Activated CD4-positive, alpha-beta T cell treated with anti-CD3 and anti-CD28 coated beads, Interleukin-2, amount 10 ng/mL, durations not matched to agents 24 days and 14 days (primary cell): ENCODE measurements around the gene KCNH6. TPM values are rescaled to one million over a fixed set of nuclear protein-coding genes. Genes with fewer than 3 reads are reported as not detected.

Experiments
- DNase-seq: peaks from one replicate; pipeline ENCODE4 v3.0.0; 2022
- H3K27ac Mint-ChIP-seq: one replicate; pipeline ENCODE4 v1.8.0; 2022; ENCODE audit warnings: mild to moderate bottlenecking, mixed read lengths
- H3K27me3 Mint-ChIP-seq: one replicate; pipeline ENCODE4 v1.8.0; 2022; ENCODE audit warnings: mixed read lengths
- H3K36me3 Mint-ChIP-seq: one replicate; pipeline ENCODE4 v1.8.0; 2022; ENCODE audit warnings: low read depth, mild to moderate bottlenecking, mixed read lengths
- H3K4me1 Mint-ChIP-seq: one replicate; pipeline ENCODE4 v1.8.0; 2021; ENCODE audit warnings: mixed read lengths
- H3K4me3 Mint-ChIP-seq: one replicate; pipeline ENCODE4 v1.8.0; 2022; ENCODE audit warnings: mild to moderate bottlenecking, moderate library complexity, mixed read lengths
- H3K9me3 Mint-ChIP-seq: one replicate; pipeline ENCODE4 v1.8.0; 2021; ENCODE audit warnings: mixed read lengths
- intact Hi-C: fragments of 100-400 bp; cut with micrococcal nuclease; formaldehyde crosslinking; loops from one replicate; pipeline ENCODE4 v1.15.1; 2023
- total RNA-seq: library from RNA; stranded (reverse); gene quantifications from 2 replicates; pipeline ENCODE4 v1.2.3, GENCODE V29; 2022

KCNH6 gene
- total RNA-seq, 1 donor from 2014 or later: not detected

DNA sequence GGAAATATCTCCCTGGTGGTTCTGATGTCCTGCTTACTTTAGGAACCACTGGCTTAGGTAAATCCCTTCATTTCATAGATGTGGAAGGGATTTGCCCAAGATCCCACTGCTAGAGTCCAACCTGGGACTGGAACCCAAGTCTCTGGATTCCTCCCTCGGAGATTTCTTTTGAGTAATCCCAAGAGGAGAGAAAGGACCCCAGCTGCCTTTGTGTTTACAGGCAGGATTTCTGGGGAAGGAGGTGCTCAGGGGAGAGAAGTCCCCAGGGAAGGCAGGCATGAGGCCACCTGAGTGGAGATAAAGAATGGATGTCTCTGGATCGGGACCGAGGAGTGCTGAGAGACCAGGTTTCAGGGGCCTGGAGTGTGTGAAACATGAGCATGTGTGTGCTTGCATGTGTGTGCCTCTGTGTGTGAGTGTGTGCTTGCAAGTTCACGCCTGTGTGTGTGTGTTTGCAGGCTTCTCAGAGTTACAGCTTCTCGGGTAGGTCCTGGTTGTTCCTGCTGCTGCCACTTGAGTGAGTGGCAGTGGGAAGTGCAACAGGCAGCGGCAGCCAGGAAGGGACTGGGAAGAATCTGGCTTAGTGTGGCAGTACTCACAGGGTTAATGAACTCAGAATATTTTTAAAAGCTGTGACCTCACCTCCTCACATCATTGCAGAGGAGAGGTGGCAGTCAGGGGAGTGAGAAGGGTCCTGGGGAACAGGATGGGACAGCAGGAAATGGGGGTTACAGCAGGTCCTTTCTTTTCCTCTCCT is 2.2 kb downstream of the KCNH6 start:
- no peak overlapping the region for H3K4me3 Mint-ChIP-seq
- no peak overlapping the region for H3K27ac Mint-ChIP-seq
- no peak for DNase-seq
- intact Hi-C loops: no loop called here
- peaks cover 28% of the 10 kb centered on the region for H3K27me3 Mint-ChIP-seq
- no peaks in the 10 kb centered on the region for H3K9me3 Mint-ChIP-seq
- H3K4me1 Mint-ChIP-seq: peaks cover 5% of the 10 kb centered on the region
- no peaks in the 10 kb centered on the region for H3K36me3 Mint-ChIP-seq

DNA sequence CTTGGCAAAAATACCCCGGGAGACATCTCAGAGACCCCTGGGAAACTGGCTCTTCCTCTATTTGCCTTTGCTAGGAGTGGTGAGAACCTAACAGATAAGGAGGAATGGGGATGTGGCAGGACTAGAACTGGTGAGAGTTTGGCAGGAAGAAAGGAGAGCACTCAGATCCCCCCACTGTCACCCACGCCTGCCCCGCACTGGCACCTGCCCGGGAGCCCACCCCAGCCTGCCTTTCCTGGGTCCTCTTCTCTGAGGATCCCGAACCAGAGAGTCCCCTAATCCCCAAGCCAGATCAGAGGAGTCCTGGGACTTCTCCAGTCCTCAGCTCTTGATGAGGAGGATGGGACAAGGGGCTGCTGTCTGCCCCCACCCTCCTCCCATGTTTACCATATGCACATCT is 3.7 kb downstream of the KCNH6 start:
- peaks cover 5% of the 10 kb centered on the region for H3K4me1 Mint-ChIP-seq
- no peak for DNase-seq
- H3K36me3 Mint-ChIP-seq: no peaks in the 10 kb centered on the region
- intact Hi-C loops: no loop called here
- H3K4me3 Mint-ChIP-seq: no peak overlapping the region
- no peak overlapping the region for H3K27ac Mint-ChIP-seq
- no peaks in the 10 kb centered on the region for H3K9me3 Mint-ChIP-seq
- H3K27me3 Mint-ChIP-seq: peaks cover 21% of the 10 kb centered on the region

DNA sequence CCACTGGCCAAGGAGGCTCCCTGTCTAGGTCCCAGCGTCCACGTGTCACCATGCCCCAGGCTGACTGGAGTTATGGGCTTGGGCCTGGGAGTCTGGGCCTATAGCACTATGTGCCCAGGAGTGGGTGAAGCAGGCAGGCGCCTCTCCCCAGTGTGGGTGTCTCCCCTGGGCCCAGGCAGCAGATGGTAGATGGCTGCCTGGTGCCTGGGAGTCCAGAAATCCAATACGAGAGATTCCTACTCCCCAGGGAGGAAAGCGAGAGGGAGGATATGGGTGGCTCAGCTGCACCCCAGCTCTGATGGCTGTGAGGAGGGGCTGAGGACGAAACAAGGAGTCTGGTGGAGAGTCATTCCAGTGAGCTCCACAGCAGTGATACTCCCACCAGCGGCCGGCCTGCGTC is 5.0 kb downstream of the KCNH6 start:
- Mint-ChIP-seq H3K27ac (no peak overlapping the region), H3K4me3 (no peak overlapping the region), H3K27me3 (peaks cover 21% of the 10 kb centered on the region), H3K36me3 (no peaks in the 10 kb centered on the region), H3K9me3 (no peaks in the 10 kb centered on the region), H3K4me1 (peaks cover 5% of the 10 kb centered on the region)
- no peak for DNase-seq
- intact Hi-C loops: no loop called here

DNA sequence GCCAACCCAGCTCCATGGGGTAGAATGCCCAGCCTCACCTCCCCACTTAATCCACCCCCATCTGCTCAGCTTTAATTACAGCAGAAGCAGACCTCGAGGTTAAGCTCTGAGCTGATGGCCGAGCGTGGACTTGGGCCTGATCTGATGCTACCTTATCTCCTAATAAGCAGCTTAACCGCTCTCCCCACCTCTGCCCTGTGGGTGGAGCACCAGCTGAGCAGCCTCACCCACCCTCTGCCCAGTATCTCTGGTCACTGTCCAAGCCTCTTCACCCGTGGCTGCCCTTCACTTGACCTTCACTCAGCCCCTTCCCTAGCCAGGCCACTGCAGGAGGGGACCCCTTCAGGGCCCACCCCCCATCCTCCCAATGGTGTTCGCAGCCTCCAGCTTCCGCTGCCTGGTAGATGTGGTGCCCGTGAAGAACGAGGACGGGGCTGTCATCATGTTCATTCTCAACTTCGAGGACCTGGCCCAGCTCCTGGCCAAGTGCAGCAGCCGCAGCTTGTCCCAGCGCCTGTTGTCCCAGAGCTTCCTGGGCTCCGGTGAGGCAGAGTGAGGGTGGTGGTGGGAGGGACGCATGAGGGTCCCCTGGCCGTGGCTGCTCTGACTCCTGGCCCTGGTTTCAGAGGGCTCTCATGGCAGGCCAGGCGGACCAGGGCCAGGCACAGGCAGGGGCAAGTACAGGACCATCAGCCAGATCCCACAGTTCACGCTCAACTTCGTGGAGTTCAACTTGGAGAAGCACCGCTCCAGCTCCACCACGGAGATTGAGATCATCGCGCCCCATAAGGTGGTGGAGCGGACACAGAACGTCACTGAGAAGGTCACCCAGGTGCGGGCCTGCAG is 6.8 kb downstream of the KCNH6 start:
- Mint-ChIP-seq H3K27me3 (peaks cover 10% of the 10 kb centered on the region), H3K9me3 (no peaks in the 10 kb centered on the region), H3K27ac (no peak overlapping the region), H3K4me3 (no peak overlapping the region), H3K36me3 (no peaks in the 10 kb centered on the region), H3K4me1 (no peaks in the 10 kb centered on the region)
- DNase-seq: no peak
- intact Hi-C loops: no loop called here

DNA sequence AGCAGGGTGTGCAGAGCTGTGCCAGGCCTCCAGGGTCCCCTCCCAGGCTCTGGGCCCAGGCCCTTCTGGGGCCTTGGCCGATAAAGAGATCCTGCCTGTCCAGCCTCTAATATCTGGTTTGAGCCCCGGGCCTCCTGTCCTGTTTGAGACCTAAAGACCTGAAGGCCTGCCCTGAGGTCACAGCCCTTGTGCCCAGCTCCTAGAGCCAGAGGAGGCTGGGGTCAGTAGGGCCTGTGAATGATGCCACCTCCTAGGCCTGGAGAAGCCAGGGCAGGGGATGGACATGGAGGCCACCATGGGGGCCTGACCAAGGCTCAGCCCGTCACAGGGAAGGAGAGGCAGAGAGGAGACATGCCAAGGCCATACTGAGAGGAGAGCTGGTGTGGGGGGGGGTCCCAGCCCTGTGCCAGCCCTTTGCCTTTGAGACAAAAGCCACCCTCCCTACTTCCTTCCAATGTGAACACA is 7.4 kb downstream of the KCNH6 start:
- Mint-ChIP-seq H3K27me3 (peaks cover 4% of the 10 kb centered on the region), H3K9me3 (no peaks in the 10 kb centered on the region), H3K4me3 (no peak overlapping the region), H3K27ac (no peak overlapping the region), H3K4me1 (no peaks in the 10 kb centered on the region), H3K36me3 (no peaks in the 10 kb centered on the region)
- no peak for DNase-seq
- intact Hi-C loops: no loop called here

DNA sequence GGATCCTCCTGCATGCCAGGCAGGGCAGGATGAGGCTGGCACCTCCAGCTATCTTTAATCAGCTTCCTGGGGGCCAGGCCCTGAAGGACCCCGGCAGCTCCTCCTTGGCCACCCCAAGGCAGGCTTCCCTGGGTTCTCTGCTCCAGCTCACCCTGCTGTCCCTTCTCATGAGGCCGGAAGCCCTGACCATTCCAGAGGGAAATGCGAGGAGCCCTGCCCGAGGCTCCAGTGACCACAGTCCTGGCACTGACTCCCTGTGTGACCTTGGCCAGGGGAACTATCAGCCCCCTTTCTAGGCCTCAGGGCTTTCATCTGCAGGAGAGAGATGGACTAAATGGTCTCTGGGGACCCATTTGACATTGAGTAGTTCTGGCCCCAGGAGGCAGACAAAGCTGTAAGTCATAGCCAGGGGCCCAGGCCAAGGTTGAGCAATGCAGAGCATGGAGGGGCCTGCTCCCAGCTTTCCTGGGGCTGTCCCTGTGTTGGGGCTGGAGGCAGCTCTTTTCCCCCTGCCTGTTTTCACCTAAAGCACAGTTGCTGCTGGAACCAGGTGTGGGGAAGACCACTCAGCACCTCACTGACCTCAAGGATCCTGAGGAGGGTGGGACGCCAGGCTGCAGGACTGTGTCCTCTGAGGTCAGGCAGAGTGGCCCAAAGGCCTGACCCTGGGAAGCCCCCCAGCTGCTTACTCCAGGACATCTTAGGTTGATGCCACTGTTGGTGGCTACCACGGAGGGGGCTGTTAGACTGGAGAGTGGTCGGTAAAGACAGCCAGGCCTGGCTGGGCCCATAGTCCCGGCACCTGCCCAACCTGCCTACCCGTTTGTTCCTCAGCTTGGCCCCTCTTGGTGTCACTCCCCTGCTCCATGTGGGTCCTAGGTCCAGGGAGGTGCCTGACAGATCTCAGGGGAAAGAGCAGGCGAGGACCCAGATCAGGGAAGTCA is 8.1 kb downstream of the KCNH6 start:
- Mint-ChIP-seq H3K27ac (no peak overlapping the region), H3K9me3 (no peaks in the 10 kb centered on the region), H3K36me3 (no peaks in the 10 kb centered on the region), H3K4me1 (no peaks in the 10 kb centered on the region), H3K27me3 (peaks cover 5% of the 10 kb centered on the region), H3K4me3 (no peak overlapping the region)
- no peak for DNase-seq
- intact Hi-C loops: no loop called here

DNA sequence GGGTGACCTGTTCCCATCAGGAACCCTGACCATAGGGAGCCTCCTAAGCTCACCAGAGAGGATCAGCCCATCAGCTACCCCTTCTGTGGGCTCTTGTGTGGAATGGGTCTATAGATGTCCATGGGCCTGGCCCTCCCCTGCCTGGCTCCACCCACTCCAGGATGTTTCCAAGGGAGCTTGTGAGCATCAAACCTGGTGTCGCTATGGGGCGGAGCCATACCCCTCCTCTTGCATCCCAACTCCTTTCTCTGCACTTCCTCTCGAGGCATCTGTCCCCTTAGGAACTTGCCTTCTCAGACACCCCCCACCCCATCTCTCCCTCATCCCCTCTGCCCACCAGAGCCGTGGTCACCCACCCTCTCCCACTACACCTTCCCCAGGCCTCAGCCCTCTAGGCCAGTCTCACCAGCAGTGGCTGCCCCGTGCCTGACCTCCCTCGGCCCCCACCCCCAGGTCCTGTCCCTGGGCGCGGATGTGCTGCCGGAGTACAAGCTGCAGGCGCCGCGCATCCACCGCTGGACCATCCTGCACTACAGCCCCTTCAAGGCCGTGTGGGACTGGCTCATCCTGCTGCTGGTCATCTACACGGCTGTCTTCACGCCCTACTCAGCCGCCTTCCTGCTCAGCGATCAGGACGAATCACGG is 10.4 kb downstream of the KCNH6 start:
- H3K36me3 Mint-ChIP-seq: no peaks in the 10 kb centered on the region
- H3K4me1 Mint-ChIP-seq: no peaks in the 10 kb centered on the region
- H3K4me3 Mint-ChIP-seq: no peak overlapping the region
- intact Hi-C loops: no loop called here
- H3K27me3 Mint-ChIP-seq: peaks cover 15% of the 10 kb centered on the region
- no peaks in the 10 kb centered on the region for H3K9me3 Mint-ChIP-seq
- no peak for DNase-seq
- no peak overlapping the region for H3K27ac Mint-ChIP-seq

DNA sequence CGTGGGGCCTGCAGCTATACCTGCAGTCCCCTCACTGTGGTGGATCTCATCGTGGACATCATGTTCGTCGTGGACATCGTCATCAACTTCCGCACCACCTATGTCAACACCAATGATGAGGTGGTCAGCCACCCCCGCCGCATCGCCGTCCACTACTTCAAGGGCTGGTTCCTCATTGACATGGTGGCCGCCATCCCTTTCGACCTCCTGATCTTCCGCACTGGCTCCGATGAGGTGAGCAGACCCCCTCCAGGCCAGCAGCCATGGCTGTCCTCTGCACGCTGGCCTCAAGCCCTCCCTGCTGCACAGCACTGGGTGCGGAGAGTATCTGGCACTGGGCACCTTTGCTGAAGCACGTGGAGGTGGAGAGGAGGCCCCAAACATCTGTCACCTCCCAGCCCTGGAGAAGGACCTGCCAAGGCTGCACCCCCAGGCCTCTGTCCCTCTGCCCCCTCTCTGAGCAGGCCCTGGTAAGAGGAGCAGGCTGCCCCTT is 11.0 kb downstream of the KCNH6 start:
- no peaks in the 10 kb centered on the region for H3K4me1 Mint-ChIP-seq
- peaks cover 20% of the 10 kb centered on the region for H3K27me3 Mint-ChIP-seq
- intact Hi-C loops: no loop called here
- no peaks in the 10 kb centered on the region for H3K9me3 Mint-ChIP-seq
- H3K36me3 Mint-ChIP-seq: no peaks in the 10 kb centered on the region
- H3K4me3 Mint-ChIP-seq: no peak overlapping the region
- no peak for DNase-seq
- no peak overlapping the region for H3K27ac Mint-ChIP-seq

DNA sequence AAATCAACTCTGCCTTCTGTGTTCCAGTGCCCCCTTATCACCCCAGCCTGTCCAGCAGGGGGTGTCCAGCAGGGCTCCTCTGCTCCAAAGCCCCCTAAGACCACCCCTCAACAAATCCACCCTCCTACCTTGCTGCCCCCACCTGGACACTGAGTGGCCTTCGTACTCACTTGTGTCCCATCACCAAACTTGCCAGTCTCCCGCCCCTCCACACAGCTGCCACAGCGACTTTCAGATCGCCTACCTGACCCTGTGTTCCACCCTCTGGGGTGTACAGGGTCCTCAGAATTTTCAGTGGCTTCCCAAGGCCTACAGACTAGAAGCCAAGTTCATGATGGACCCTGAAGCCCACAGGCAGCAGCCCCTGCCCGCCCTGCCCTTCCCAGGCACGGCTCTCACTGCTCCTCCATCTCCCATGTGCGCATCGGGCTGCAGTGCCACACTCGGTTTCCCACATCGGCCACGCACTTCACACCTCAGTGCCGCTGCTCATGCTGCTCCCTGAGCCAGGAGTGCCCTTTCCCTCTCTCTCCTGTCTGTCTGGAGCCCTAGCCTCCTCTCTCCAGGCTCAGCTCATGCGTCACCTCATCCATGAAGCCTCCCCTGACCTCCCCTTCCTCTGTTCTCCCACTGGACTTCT is 11.8 kb downstream of the KCNH6 start:
- Mint-ChIP-seq H3K27ac (no peak overlapping the region), H3K9me3 (no peaks in the 10 kb centered on the region), H3K27me3 (peaks cover 28% of the 10 kb centered on the region), H3K4me3 (no peak overlapping the region), H3K4me1 (no peaks in the 10 kb centered on the region), H3K36me3 (no peaks in the 10 kb centered on the region)
- no peak for DNase-seq
- intact Hi-C loops: no loop called here

DNA sequence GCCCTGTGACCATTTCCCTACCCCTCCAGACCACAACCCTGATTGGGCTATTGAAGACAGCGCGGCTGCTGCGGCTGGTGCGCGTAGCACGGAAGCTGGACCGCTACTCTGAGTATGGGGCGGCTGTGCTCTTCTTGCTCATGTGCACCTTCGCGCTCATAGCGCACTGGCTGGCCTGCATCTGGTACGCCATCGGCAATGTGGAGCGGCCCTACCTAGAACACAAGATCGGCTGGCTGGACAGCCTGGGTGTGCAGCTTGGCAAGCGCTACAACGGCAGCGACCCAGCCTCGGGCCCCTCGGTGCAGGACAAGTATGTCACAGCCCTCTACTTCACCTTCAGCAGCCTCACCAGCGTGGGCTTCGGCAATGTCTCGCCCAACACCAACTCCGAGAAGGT is 12.5 kb downstream of the KCNH6 start:
- no peak for DNase-seq
- intact Hi-C loops: no loop called here
- Mint-ChIP-seq H3K27me3 (peaks cover 31% of the 10 kb centered on the region), H3K27ac (no peak overlapping the region), H3K4me3 (no peak overlapping the region), H3K36me3 (no peaks in the 10 kb centered on the region), H3K9me3 (no peaks in the 10 kb centered on the region), H3K4me1 (peaks cover 1% of the 10 kb centered on the region)

DNA sequence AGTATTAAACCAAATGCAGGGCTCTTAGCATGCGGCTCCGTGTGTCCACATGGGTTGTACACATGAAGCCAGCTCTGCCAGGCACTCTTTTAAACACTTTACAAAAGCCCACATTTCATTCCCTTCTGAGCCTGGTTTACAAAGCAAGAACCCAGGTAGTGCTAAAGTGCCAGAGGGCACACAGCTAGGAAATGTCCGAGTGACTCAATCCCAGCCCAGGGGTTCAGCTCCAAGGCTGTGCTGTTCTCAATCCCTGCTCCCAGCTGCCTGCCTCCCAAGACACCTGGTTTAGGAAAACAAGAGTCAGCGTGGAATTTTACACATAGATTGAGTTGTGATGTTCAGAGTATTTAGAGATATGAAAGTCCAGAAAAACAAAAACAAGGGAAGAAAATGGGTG is 13.8 kb downstream of the KCNH6 start:
- Mint-ChIP-seq H3K9me3 (no peaks in the 10 kb centered on the region), H3K27ac (no peak overlapping the region), H3K4me3 (no peak overlapping the region), H3K4me1 (peaks cover 2% of the 10 kb centered on the region), H3K27me3 (peaks cover 32% of the 10 kb centered on the region), H3K36me3 (no peaks in the 10 kb centered on the region)
- DNase-seq: no peak
- intact Hi-C loops: no loop called here

DNA sequence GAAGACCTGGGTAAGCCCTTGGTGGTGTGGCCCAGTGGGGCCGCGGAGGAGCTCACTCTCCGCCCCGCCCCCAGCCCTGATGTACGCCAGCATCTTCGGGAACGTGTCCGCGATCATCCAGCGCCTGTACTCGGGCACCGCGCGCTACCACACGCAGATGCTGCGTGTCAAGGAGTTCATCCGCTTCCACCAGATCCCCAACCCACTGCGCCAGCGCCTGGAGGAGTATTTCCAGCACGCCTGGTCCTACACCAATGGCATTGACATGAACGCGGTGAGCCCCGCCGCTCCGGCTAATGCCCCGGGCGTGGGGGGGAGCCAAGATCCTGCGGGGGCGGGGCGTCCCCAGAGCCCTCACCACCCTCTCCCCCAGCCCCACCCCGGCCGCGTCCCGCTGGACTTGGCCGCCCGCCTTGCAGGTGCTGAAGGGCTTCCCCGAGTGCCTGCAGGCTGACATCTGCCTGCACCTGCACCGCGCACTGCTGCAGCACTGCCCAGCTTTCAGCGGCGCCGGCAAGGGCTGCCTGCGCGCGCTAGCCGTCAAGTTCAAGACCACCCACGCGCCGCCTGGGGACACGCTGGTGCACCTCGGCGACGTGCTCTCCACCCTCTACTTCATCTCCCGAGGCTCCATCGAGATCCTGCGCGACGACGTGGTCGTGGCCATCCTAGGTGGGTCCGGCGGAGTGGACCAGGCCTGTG is 15.0 kb downstream of the KCNH6 start:
- Mint-ChIP-seq H3K4me3 (peak overlapping the region; percentile 36), H3K27ac (no peak overlapping the region), H3K36me3 (no peaks in the 10 kb centered on the region), H3K27me3 (peaks cover 32% of the 10 kb centered on the region), H3K4me1 (peaks cover 2% of the 10 kb centered on the region), H3K9me3 (no peaks in the 10 kb centered on the region)
- no peak for DNase-seq
- intact Hi-C loops: no loop called here
